H1 (cell line): ENCODE measurements around the gene SQOR. TPM values are rescaled to one million over a fixed set of nuclear protein-coding genes. Genes with fewer than 3 reads are reported as not detected.

Source experiments
- CTCF ChIA-PET: fragments of 300-600 bp; sonication (Branson Sonifier 250); formaldehyde crosslinking; loops from one replicate; lab custom pipeline; 2021; ENCODE audit not compliant: partially characterized antibody; lab: Charles Lee
- POLR2A ChIA-PET: fragments of 300-600 bp; sonication (Branson Sonifier 250); formaldehyde crosslinking; loops from one replicate; lab custom pipeline; 2021; ENCODE audit warnings: inconsistent platforms; ENCODE audit not compliant: partially characterized antibody; lab: Charles Lee
- DNase-seq, 2 experiments: peaks; one replicate each; pipeline versions ENCODE4 v3.0.0 to v3.0.0-alpha.2; 2010 to 2022; ENCODE audit warnings: low spot score in 2 of 2, low read depth in 1 of 2, mixed read lengths in 1 of 2
- FAIRE-seq: peaks from 2 replicates; lab custom pipeline; 2011; peaks lifted over from hg19 to GRCh38; lab: Jason Lieb, UNC
- H2AFZ ChIP-seq: 2 replicates; pipeline ENCODE4 v1.8.1; 2012; ENCODE audit warnings: low read length, inconsistent platforms
- H2AK5ac ChIP-seq: 2 replicates; pipeline ENCODE4 v1.6.1; 2013; ENCODE audit warnings: low read depth, low read length
- H2BK120ac ChIP-seq: replicated peaks from 2 replicates; pipeline ENCODE3; 2013; ENCODE audit warnings: low read depth, low read length, inconsistent platforms
- H2BK12ac ChIP-seq: 2 replicates; pipeline ENCODE4 v1.6.1; 2013; ENCODE audit warnings: low read depth, low read length
- H2BK15ac ChIP-seq: 2 replicates; pipeline ENCODE4 v1.6.1; 2013; ENCODE audit warnings: low read length
- H2BK20ac ChIP-seq: 2 replicates; pipeline ENCODE4 v1.6.1; 2013; ENCODE audit warnings: low read length
- H2BK5ac ChIP-seq: 2 replicates; pipeline ENCODE4 v1.6.1; 2013; ENCODE audit warnings: low read depth, low read length
- H3K14ac ChIP-seq: 2 replicates; pipeline ENCODE4 v1.6.1; 2013; ENCODE audit warnings: inconsistent platforms; ENCODE audit not compliant: insufficient read length
- H3K18ac ChIP-seq: 2 replicates; pipeline ENCODE4 v1.6.1; 2013; ENCODE audit warnings: low read length; ENCODE audit errors: extremely low read depth
- H3K23ac ChIP-seq: 2 replicates; pipeline ENCODE4 v1.6.1; 2013; ENCODE audit warnings: inconsistent platforms; ENCODE audit not compliant: insufficient read length
- H3K23me2 ChIP-seq: 2 replicates; pipeline ENCODE4 v1.6.1; 2013; ENCODE audit warnings: low read depth, low read length
- H3K27ac ChIP-seq: 2 replicates; pipeline ENCODE4 v1.6.1; 2011; ENCODE audit warnings: low read depth, low read length, inconsistent platforms
- H3K27me3 ChIP-seq, 4 experiments: replicated peaks in 1 of 4; 1 replicate in 1 of 4; 2 replicates in 3 of 4; pipeline versions ENCODE4 v1.6.1 to v1.8.1; 2011 to 2013; ENCODE audit warnings: low read length in 3 of 4, mild to moderate bottlenecking in 3 of 4, inconsistent platforms in 2 of 4, mixed read lengths in 2 of 4, moderate library complexity in 1 of 4; ENCODE audit not compliant: control insufficient read depth in 3 of 4, insufficient read depth in 3 of 4; ENCODE audit errors: extremely low read depth in 1 of 4
- H3K36me3 ChIP-seq, 4 experiments: 2 replicates each; pipeline versions ENCODE4 v1.6.1 to v1.8.1; 2011 to 2013; ENCODE audit warnings: mild to moderate bottlenecking in 4 of 4, low read length in 3 of 4, moderate library complexity in 2 of 4, control low read depth in 1 of 4, inconsistent platforms in 1 of 4; ENCODE audit not compliant: insufficient read depth in 4 of 4, control insufficient read depth in 2 of 4
- H3K4ac ChIP-seq: replicated peaks from 2 replicates; pipeline ENCODE3; 2013; ENCODE audit warnings: low read length, low read depth, mixed read lengths, inconsistent platforms; ENCODE audit not compliant: insufficient read length
- H3K4me1 ChIP-seq, 4 experiments: replicated peaks in 1 of 4; 1 replicate in 1 of 4; 2 replicates in 3 of 4; pipeline versions ENCODE4 v1.6.1 to v1.8.1; 2011 to 2013; ENCODE audit warnings: low read length in 3 of 4, inconsistent platforms in 2 of 4, mixed read lengths in 1 of 4; ENCODE audit not compliant: insufficient read depth in 4 of 4, control insufficient read depth in 3 of 4
- H3K4me2 ChIP-seq, 2 experiments: 2 replicates each; pipeline versions ENCODE4 v1.6.1 to v1.8.1; 2011 to 2013; ENCODE audit warnings: low read depth in 2 of 2, low read length in 2 of 2, control low read depth in 1 of 2, inconsistent platforms in 1 of 2, mild to moderate bottlenecking in 1 of 2; ENCODE audit not compliant: insufficient read depth in 1 of 2
- H3K4me3 ChIP-seq, 4 experiments: fragments of 200-600, 300-600 bp in 1 of 4; sonication (generic), shearing (Covaris generic), sonication (Bioruptor Twin) in 1 of 4; 2 replicates each; pipeline versions ENCODE4 v1.5.1 to v1.8.1; 2011 to 2016; ENCODE audit warnings: low read length in 4 of 4, low read depth in 3 of 4, control low read depth in 2 of 4, inconsistent platforms in 2 of 4, mild to moderate bottlenecking in 2 of 4, mixed read lengths in 1 of 4, moderate library complexity in 1 of 4; ENCODE audit not compliant: insufficient read depth in 2 of 4; ENCODE audit errors: extremely low read depth in 1 of 4
- H3K56ac ChIP-seq: replicated peaks from 2 replicates; pipeline ENCODE3; 2013; ENCODE audit warnings: low read depth, mild to moderate bottlenecking, mixed read lengths, low read length, inconsistent platforms; ENCODE audit not compliant: insufficient read length
- H3K79me1 ChIP-seq: 2 replicates; pipeline ENCODE4 v1.6.1; 2013; ENCODE audit warnings: low read depth, low read length, control low read depth
- H3K79me2 ChIP-seq, 2 experiments: 2 replicates each; pipeline versions ENCODE4 v1.6.1 to v1.8.1; 2012 to 2013; ENCODE audit warnings: low read length in 2 of 2, mild to moderate bottlenecking in 2 of 2, inconsistent platforms in 1 of 2; ENCODE audit not compliant: insufficient read depth in 2 of 2, control insufficient read depth in 1 of 2
- H3K9ac ChIP-seq, 4 experiments: replicated peaks in 1 of 4; 1 replicate in 1 of 4; 2 replicates in 3 of 4; pipeline versions ENCODE4 v1.6.1 to v1.8.1; 2011 to 2013; ENCODE audit warnings: low read depth in 3 of 4, low read length in 3 of 4, control low read depth in 2 of 4, mild to moderate bottlenecking in 2 of 4, moderate library complexity in 2 of 4, inconsistent platforms in 1 of 4; ENCODE audit errors: extremely low read depth in 1 of 4
- H3K9me3 ChIP-seq, 2 experiments: 2 replicates each; pipeline versions ENCODE4 v1.6.1 to v1.8.1; 2012 to 2013; ENCODE audit warnings: mild to moderate bottlenecking in 2 of 2, moderate library complexity in 2 of 2, control low read depth in 1 of 2, inconsistent platforms in 1 of 2, low read depth in 1 of 2, low read length in 1 of 2, mixed read lengths in 1 of 2; ENCODE audit not compliant: insufficient read depth in 2 of 2
- H4K20me1 ChIP-seq, 2 experiments: replicated peaks in 1 of 2; 2 replicates each; pipeline versions ENCODE3 to v1.8.1; 2011 to 2013; ENCODE audit warnings: inconsistent platforms in 2 of 2, low read length in 2 of 2, mild to moderate bottlenecking in 1 of 2; ENCODE audit not compliant: insufficient read depth in 2 of 2, control insufficient read depth in 1 of 2
- H4K5ac ChIP-seq: 2 replicates; pipeline ENCODE4 v1.6.1; 2013; ENCODE audit warnings: low read length, low read depth, mixed read lengths, inconsistent platforms; ENCODE audit not compliant: insufficient read length
- H4K8ac ChIP-seq: 2 replicates; pipeline ENCODE4 v1.8.0; 2013; ENCODE audit warnings: mild to moderate bottlenecking, moderate library complexity, low read length, inconsistent platforms; ENCODE audit not compliant: insufficient read depth; ENCODE audit errors: extremely low read depth
- H4K91ac ChIP-seq: replicated peaks from 2 replicates; pipeline ENCODE3; 2013; ENCODE audit warnings: low read length, mixed read lengths, inconsistent platforms; ENCODE audit not compliant: insufficient read length
- CHD1 ChIP-seq: IDR thresholded peaks from 2 replicates; pipeline ENCODE4 v1.6.1; 2012; ENCODE audit warnings: low read depth, low read length, improper control_type of control experiment
- CTCF ChIP-seq, 3 experiments: IDR thresholded peaks; 1 replicate in 2 of 3; 2 replicates in 1 of 3; pipeline versions ENCODE4 v1.5.1 to v1.6.1; 2011; ENCODE audit warnings: low read length in 3 of 3, mild to moderate bottlenecking in 3 of 3, inconsistent platforms in 2 of 3, low read depth in 1 of 3, moderate library complexity in 1 of 3; ENCODE audit not compliant: insufficient read depth in 1 of 3; ENCODE audit errors: control extremely low read depth in 1 of 3
- GABPA ChIP-seq: IDR thresholded peaks from 2 replicates; pipeline ENCODE4 v1.6.1; 2011; ENCODE audit warnings: mild to moderate bottlenecking, low read length, moderate library complexity, borderline replicate concordance; ENCODE audit not compliant: insufficient read depth
- KDM5A ChIP-seq: fragments of 200-600 bp; IDR thresholded peaks from 2 replicates; pipeline ENCODE4 v1.7.1; 2012; ENCODE audit warnings: mild to moderate bottlenecking, low read length, inconsistent platforms, mixed read lengths
- NANOG ChIP-seq: IDR thresholded peaks from 2 replicates; pipeline ENCODE4 v1.6.1; 2011; ENCODE audit warnings: low read length, low read depth, mild to moderate bottlenecking, inconsistent platforms; ENCODE audit not compliant: insufficient read depth, poor library complexity, severe bottlenecking
- NRF1 ChIP-seq: IDR thresholded peaks from 2 replicates; pipeline ENCODE4 v1.6.1; 2011; ENCODE audit warnings: mild to moderate bottlenecking, low read depth, low read length, improper control_type of control experiment
- POU5F1 ChIP-seq: IDR thresholded peaks from 2 replicates; pipeline ENCODE4 v1.6.1; 2011; ENCODE audit warnings: low read depth, mild to moderate bottlenecking, low read length, moderate library complexity
- WGBS, 2 experiments: shearing (Covaris generic) in 1 of 2; methylation state at CpG; one replicate each; pipeline versions ENCODE4 v1.1.6 to v1.1.7; 2013 to 2015; ENCODE audit warnings: low lambda C conversion rate in 2 of 2, mixed read lengths in 2 of 2, inconsistent platforms in 1 of 2, low coverage in 1 of 2, missing lambda C conversion rate in 1 of 2; ENCODE audit not compliant: insufficient replicate concordance in 2 of 2, insufficient coverage in 1 of 2, insufficient read length in 1 of 2; ENCODE audit errors: extremely low coverage in 1 of 2, missing lambda C conversion rate in 1 of 2; 5-methylcytosine and 5-hydroxymethylcytosine counted together
- polyA plus RNA-seq, 7 experiments: library from polyadenylated mRNA; depleted of rRNA in 3 of 7; stranded (reverse) in 5 of 7; unstranded in 2 of 7; fragments of >200 nt in 5 of 7; fragments of 200-250 nt in 2 of 7; gene quantifications; 1 replicate in 5 of 7; 2 replicates in 1 of 7; 4 replicates in 1 of 7; pipeline versions ENCODE4 v1.2.1 to v1.2.3, GENCODE V29; 2011 to 2013; ENCODE audit warnings: missing spikeins in 2 of 7, mixed read lengths in 2 of 7
- total RNA-seq: library from RNA; stranded (reverse); fragmentation: NEBNext Ultra II Directional; extraction: Animal tissue kit (Norgen Biotek cat#: 25700); gene quantifications from 2 replicates; pipeline ENCODE4 v1.2.1, GENCODE V29; 2021

Gene SQOR
- total and polyA plus RNA-seq, 2 of the 8 experiments (the other 6 are each of a cell fraction or from before 2014, with no cell fraction given) = 0.20 to 0.22 TPM

DNA sequence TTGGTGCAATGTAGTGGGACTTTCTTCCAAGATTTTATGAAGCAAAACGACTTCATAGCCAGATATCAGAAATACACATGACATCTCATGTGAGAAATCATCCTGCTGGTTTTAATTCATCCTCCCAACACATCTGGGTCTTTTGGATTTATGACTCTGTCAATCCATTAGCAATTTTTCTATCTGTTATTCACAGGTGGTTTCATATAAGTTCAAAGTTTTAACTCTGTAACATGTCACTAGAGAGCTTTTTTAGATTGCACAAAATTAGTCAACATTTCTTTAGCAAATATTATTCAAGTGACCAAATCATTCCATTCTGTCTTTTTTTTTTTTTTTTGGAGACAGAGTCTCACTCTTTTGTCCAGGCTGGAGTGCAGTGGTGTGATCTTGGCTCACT is 30.4 kb downstream of the SQOR start:
- H2BK5ac ChIP-seq = no peak overlapping the region
- no peak overlapping the region for H3K23ac ChIP-seq
- 0 out of 4 replicates have a peak, but pooled peaks cover 0 to 2% of the 10 kb centered on the region in 2 experiments for H3K9me3 ChIP-seq
- no peak overlapping the region for H3K56ac ChIP-seq
- no peaks in the 10 kb centered on the region for H3K36me3 ChIP-seq
- H3K4me3 ChIP-seq = no peak overlapping the region
- H2BK12ac ChIP-seq = no peak overlapping the region
- no peaks in the 10 kb centered on the region for H3K27me3 ChIP-seq
- no peak overlapping the region for H3K4me2 ChIP-seq
- H2AK5ac ChIP-seq = no peak overlapping the region
- FAIRE-seq (no peak), DNase-seq (no peak)
- H2AFZ ChIP-seq = no peak overlapping the region
- ChIA-PET CTCF (interaction anchor here (0.6 to 9.9 kb wide), 5 partner anchors 12 to 1933 kb away, joined by 3 to 103 read pairs (median 3); a partner anchor contains a TSS), POLR2A (no interaction called here)
- H4K8ac ChIP-seq = no peak overlapping the region
- H3K79me1 ChIP-seq = no peaks in the 10 kb centered on the region
- H4K20me1 ChIP-seq = peaks cover 0 to 2% of the 10 kb centered on the region in 2 experiments
- no peak overlapping the region for H4K5ac ChIP-seq
- no peak overlapping the region for H2BK20ac ChIP-seq
- WGBS, 2 experiments = 73% methylated on average over 1 of the region's 1 CpG; no CpG with 5 or more reads in 1 of the 2 experiments
- H3K23me2 ChIP-seq = no peaks in the 10 kb centered on the region
- H3K27ac ChIP-seq = no peak overlapping the region
- no peak overlapping the region for H4K91ac ChIP-seq
- no peak overlapping the region for H3K9ac ChIP-seq
- no peak overlapping the region for H3K18ac ChIP-seq
- TF ChIP-seq NANOG (no peak), KDM5A (no peak), POU5F1 (no peak), CHD1 (no peak), CTCF (IDR thresholded peaks at IDR 0.05; ENCODE audit: control extremely low read depth in 1 of 3, insufficient read depth in 1 of 3, low read depth in 1 of 3, low read length in 3 of 3) (no peak), NRF1 (no peak), GABPA (no peak)
- H2BK120ac ChIP-seq = no peak overlapping the region
- no peak overlapping the region for H3K4ac ChIP-seq
- no peak overlapping the region for H2BK15ac ChIP-seq
- peaks cover 0 to 3% (median 0%) of the 10 kb centered on the region in 4 experiments; a peak in 2 of 7 replicates for H3K4me1 ChIP-seq
- no peaks in the 10 kb centered on the region for H3K79me2 ChIP-seq
- no peak overlapping the region for H3K14ac ChIP-seq
